ENCODE measurements around the gene ADD1.

ADD1 gene

DNA sequence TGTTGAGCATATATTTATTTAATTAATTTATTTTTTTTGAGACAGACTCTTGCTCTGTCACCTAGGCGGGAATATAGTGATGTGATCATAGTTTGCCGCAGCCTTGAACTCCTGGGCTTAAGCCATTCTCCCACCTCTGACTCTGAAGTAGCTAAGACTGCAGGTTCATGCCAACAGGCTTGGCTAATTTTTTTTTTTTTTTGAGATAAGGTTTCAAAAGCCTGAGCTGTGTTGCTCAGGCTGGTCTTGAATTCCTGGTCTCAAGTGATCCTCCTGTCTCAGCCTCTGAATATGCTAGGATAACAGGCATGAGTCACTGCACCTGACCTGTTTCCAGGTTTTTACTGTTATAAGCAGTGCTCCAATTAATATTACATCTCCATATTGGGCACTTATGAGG, 4.8 kb downstream of the ADD1 start:
- TF ChIP-seq, protein P1, sequence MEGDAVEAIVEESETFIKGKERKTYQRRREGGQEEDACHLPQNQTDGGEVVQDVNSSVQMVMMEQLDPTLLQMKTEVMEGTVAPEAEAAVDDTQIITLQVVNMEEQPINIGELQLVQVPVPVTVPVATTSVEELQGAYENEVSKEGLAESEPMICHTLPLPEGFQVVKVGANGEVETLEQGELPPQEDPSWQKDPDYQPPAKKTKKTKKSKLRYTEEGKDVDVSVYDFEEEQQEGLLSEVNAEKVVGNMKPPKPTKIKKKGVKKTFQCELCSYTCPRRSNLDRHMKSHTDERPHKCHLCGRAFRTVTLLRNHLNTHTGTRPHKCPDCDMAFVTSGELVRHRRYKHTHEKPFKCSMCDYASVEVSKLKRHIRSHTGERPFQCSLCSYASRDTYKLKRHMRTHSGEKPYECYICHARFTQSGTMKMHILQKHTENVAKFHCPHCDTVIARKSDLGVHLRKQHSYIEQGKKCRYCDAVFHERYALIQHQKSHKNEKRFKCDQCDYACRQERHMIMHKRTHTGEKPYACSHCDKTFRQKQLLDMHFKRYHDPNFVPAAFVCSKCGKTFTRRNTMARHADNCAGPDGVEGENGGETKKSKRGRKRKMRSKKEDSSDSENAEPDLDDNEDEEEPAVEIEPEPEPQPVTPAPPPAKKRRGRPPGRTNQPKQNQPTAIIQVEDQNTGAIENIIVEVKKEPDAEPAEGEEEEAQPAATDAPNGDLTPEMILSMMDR (IDR thresholded peaks at IDR 0.05; ENCODE audit: low read depth, low read length, missing control alignments) = no peak
- no peak overlapping the region for H3K4me3 ChIP-seq (replicated peaks; ENCODE audit: low read depth, low read length)
- no peak for DNase-seq (ENCODE audit: extremely low read depth, low read depth)

DNA sequence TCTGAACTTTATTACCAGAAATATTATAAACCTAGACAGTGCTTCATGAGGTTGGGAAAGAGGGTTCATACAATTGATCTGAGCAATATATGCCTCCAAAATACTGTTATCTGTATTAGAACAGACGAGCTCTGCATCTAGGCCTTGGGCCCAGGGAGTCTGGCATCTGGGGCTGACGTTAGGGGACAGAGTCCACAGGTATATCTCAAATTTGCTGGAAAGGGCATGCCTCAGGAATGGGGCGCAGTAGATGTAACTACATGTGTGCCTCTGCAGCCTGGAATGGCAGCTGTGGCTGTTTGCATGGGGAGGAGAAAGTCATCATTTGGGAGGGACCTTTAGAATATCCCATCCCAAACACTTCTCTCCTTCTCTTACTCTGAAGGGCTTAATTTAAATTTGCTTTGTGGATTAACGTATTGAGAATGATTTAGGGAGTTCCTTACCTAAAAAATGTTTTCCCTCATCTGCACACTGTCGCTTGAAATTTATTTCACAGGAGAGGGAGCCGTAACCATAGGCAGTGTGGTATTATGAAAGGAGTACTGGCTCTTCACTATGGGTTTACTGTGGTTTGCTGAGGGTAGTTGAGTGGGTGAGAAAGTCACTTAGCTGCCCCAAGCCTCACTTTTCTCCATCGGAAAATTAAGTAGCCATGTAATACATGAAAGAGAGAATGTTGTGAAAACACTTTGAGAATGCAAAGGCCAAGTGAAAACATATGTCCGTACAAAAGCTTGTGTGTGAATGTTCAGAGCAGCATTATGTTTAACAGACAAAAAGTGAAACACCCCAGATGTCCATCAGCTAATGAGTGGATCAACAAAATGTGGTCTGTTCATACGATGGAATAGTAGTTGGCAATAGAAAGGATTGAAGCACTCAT, 5.9 kb downstream of the ADD1 start:
- DNase-seq (ENCODE audit: extremely low read depth, low read depth) = no peak
- no peak overlapping the region for H3K4me3 ChIP-seq (replicated peaks; ENCODE audit: low read depth, low read length)
- TF ChIP-seq, protein P1 (IDR thresholded peaks at IDR 0.05; ENCODE audit: low read depth, low read length, missing control alignments) = no peak

DNA sequence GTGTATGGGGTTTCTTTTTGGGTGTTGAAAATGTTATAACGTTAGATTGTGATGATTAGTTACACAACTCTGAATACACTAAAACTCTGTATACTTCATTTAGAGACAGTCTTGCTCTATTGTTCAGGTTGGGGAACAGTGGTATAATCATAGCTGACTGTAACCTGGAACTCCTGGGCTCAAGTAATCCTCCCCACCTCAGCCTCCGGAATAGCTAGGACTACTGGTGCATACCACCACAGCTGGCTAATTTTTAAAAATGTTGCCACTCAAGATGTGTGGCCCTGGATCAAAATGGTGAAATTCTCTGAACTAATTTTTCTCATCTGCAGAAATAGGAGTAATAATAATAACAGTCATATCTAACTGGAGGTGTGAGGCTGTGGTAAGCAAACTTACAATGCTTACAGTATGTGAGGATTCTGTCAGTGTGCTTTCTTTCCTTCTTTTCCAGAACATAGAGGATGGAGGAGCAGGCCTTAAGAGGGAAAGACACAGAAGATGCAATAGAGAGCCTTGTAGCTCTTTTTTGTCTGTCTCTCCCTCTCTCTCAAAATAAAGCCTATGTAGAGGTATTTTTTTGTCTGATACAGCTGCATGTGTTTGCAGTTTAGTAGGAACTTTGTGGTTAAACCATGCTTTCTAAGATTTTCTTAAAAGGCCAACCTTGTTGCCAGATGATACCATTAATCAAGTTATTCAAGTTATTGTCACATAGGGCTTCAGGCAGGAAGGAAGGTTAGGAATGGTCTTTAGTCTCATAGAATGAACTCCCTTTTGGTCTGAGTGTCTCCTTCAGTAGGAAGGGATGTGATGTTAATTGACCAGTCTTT, 7.5 kb downstream of the ADD1 start:
- TF ChIP-seq, protein P1 (IDR thresholded peaks at IDR 0.05; ENCODE audit: low read depth, low read length, missing control alignments) = no peak
- no peak overlapping the region for H3K4me3 ChIP-seq (replicated peaks; ENCODE audit: low read depth, low read length)
- DNase-seq (ENCODE audit: extremely low read depth, low read depth) = no peak

DNA sequence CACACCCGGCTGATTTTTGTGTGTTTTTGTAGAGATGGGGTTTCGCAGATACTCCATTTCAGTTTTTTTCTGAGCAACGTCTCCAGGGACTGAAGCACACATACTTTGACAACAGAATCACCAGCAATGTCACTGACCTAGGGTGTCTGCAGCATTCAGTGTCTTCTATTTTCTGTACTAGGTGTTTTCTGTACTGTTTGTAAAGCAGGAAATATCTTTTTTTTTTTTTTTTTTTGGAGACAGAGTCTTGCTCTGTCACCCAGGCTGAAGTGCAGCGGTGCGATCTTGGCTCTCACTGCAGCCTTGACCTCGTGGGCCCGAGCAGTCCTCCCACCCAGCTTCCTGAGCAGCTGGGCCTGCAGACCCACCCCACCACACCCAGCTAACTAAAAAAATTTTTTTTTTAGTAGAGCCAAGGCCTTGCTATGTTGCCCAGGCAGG, 8.9 kb downstream of the ADD1 start:
- H3K4me3 ChIP-seq (replicated peaks; ENCODE audit: low read depth, low read length) = no peak overlapping the region
- TF ChIP-seq, protein P1 (IDR thresholded peaks at IDR 0.05; ENCODE audit: low read depth, low read length, missing control alignments) = no peak
- no peak for DNase-seq (ENCODE audit: extremely low read depth, low read depth)

DNA sequence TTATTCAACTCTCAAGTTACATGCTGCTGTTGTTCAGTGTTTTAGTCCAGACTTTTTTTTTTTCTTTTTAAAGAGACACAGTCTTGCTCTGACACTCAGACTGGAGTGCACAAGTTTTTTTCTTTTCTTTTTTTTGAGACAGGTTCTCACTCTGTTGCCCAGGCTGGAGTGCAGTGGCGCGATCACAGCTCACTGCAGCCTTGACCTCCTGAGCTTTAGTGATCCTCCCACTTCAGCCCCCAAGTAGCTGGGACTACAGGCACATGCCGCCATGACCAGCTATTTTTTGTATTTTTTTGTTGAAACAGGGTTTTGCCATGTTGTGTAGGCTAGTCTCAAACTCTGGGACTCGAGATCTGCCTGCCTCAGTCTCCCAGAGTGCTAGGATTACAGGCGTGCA, 11.9 kb downstream of the ADD1 start:
- TF ChIP-seq, protein P1 (IDR thresholded peaks at IDR 0.05; ENCODE audit: low read depth, low read length, missing control alignments) = no peak
- no peak overlapping the region for H3K4me3 ChIP-seq (replicated peaks; ENCODE audit: low read depth, low read length)
- no peak for DNase-seq (ENCODE audit: extremely low read depth, low read depth)

DNA sequence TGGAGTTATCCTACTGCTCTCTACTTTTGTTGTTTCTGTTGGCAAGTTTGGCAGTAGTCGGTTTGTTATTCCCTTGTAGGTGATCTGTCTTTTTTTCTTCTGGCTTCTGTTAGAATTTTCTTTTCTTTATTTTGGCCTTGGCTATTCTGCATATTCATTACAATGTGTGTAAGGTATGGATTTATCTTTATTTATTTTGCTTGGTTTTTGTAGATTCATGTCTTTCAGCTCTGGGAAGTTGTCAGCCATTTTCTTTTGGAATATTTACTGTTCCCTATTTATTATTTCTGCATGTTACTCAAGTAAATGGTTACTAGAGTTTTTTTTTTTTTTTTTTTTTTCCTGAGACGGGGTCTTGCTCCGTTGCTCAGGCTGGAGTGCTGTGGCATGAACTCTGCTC, 12.6 kb downstream of the ADD1 start:
- no peak for DNase-seq (ENCODE audit: extremely low read depth, low read depth)
- H3K4me3 ChIP-seq (replicated peaks; ENCODE audit: low read depth, low read length) = no peak overlapping the region
- TF ChIP-seq, protein P1 (IDR thresholded peaks at IDR 0.05; ENCODE audit: low read depth, low read length, missing control alignments) = no peak

Data from HFF-Myc (cell line).